NCI-H2196 treated with DMSO at 0.1 percent for 48 hours (cell line): ENCODE measurements around the gene SLC22A5.
"Not testable (repeated sequence)": the region's sequence is repeated elsewhere in the genome, so short reads cannot be mapped to it uniquely, and the experiment has no call there.

Experiments
- DNase-seq: peaks from one replicate; lab custom pipeline; 2025; ENCODE audit not compliant: unreplicated experiment; lab: John Stamatoyannopoulos, UW

SLC22A5 gene

DNA sequence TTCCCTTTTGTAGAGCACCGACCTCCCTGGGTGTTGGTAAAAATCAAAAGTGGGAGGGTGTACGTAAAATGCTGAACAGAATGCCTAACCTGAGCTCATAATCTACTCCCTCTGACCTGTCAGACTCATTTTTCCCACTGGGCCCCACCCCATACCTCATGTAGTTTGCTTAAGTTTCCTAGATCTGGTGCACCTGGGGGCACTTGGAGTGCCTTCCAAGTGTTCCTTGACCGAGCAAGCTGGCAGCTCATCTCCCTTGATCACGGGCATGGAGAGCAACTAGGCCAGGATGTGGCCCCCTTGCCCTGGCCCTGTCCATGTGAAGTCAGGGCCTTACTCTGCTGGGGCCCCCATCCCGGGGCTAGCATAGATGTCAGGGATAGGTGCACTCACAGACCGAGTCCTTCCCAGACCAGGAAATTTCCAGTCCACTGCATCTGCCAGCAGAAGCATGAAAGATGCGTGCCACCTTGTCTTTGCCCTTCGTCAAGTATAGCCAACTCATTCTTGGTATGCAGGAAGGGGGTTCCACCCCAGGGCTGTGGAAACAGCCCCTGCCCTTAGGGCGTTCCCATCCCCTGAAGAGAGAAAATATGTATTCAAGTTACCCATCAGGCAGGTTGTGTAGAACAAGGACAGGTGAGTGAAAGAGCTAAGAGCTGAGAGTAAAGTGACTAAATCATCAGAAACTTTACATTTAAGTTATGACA is 41.9 kb downstream of the SLC22A5 start:
- no peak for DNase-seq

GRCh38 chr5:132413567-132413966 is 44.1 kb downstream of the SLC22A5 start:
- no peak for DNase-seq

- DNase-seq = no peak
Measured at GRCh38 chr5:132414634-132415378, 45.3 kb downstream of the SLC22A5 start.

DNA sequence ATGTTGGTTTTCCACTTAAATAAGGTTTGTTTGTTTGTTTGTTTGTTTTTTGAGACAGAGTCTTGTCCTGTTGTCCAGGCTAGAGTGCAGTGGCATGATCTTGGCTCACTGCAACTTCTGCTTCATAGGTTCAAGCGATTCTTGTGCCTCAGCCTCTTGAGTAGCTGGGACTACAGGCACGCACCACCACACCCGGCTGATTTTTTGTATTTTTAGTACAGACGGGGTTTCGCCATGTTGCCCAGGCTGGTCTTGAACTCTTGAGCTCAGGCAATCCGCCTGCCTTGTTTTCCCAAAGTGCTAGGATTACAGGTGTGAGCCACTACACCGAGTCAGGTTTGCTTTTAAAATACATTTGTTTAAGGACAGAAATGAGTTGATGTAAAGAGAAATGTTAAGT is 46.0 kb downstream of the SLC22A5 start:
- not testable (repeated sequence) for DNase-seq

DNA sequence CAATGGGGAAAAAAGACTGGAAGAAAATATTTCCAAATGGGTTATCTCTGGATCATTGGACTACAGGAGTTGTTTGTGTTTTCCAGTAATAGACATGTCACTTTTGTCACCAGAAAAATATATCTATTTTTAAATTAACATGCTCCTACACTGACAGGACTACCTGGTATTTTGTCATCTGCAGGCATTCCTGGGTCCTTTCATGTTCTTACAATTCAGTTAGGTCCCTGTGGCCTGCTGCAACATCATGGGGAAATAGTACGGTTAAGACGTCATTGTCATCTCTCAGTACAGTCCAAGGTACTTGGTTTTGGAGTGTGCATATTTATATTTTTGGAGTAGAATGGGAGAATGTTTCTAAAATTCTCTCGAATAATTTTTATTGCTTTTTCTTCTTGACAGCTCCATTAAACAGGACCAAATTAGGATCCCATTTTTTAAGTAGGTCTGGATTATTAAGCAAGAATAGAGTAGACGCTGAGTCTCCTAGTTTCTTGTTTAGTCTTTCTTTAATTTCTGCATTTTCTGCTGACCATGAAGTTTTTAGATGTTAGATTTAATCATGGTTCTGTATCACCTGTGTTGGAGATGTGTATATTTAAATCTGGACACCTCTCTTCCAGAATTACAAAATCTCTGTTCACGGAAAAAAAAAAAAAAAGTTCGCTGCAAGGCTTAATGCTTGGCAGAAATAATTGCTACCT is 46.9 kb downstream of the SLC22A5 start:
- DNase-seq = no peak

- DNase-seq = no peak
Measured at GRCh38 chr5:132417010-132417439, 47.5 kb downstream of the SLC22A5 start.

GRCh38 chr5:132417461-132417860 is 48.0 kb downstream of the SLC22A5 start:
- DNase-seq = no peak

- no peak for DNase-seq
Measured at GRCh38 chr5:132417889-132418485, 48.5 kb downstream of the SLC22A5 start.

DNA sequence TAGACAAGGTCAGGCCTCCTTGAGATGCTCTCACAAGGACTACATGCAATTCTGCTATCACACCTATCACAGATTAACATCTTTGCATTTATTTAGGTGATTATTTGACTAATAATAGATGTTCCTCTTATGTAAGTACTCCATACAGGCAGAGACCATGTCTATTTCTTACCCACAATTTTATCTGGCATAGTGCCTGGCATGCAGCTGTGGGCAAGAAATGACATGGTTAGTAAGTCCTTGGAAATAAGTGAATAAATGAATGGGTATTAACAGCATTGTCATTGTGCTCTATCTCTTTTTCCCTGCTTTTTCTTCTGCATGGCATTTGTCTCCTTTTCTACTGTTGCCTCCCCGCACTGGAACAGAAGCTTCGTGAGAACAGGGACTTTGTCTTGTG is 49.4 kb downstream of the SLC22A5 start:
- DNase-seq = no peak

DNA sequence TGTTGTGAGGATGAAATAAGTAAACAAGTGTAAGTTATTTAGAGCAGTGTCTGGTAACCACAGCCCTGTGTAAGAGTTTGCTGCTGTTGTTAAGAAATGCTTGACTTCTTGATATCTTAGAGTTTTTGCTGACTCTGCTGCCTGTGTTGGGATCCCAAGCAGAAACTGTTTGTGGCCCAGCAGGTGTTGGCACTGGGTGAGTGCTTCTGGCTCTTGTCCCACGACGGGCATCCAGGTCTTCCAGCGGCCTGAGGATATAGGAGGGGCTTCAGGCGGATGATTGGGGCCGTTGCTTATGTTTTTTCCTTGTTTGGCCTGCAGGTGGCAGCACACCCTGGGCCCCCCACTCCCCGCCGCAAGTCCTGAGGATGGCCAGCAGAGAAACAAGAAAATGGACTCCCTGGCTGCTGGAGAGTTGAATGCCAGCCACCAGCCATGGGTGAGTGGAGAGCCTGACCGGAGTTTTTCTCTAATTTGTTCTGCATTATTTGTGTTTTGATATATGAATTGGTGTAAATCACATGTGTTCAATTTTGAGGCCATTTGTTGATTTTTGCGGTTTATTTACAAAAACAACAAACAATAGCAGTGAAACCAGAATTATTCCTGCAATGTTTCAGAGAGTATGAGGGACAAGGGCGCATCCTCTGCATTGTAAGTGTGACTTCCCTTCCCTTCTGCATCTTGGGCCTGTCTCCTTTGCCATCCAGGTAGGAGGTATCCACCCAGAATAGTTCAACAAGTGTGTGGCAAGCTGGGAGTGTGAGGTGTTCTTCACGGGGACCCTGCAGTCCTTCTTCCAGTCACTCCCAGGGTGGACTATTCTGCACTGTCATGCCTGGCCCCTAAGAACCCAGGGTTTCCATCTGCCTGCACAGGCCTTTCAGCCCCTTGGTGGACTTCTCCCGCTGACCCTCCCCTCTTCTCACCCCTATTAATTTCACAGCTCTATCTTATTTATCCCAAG is 50.3 kb downstream of the SLC22A5 start:
- DNase-seq = peak; percentile 76

- DNase-seq = no peak
Measured at GRCh38 chr5:132420706-132421272, 51.3 kb downstream of the SLC22A5 start.

- no peak for DNase-seq
Measured at GRCh38 chr5:132421462-132421861, 52.0 kb downstream of the SLC22A5 start.

DNA sequence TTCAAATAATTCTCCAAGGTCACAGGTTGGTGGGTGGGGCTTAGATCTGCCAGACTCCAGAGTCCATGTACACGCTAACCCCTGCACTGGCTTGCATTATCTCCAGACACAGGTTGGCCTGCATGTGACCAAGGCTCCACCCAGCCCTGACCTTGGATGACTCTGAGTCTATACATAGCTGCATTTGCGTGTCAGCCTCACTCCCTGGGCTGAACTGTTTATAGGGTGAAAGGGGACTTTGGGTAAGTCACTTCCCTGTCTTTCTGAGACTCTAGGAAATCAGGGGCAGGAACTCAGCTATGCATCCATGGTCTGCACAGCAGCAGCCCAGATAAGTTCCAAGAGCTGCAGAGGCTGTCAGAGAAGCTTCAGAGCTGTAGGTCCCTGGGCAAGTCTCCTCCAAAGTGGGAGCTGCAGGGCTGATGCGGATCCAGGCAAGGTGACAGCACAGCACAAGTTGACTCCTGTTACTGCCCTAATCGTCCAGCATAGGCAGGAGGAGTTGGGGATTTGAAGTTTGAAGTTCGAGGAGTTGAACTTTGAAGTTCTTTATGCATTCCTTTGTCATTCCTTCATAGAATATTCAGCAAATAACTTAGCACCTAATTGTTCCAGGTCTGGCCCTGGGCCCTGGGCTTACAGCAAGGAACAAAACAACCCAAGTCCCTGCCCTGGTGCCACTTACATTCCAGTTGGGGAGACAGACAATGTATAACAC is 53.4 kb downstream of the SLC22A5 start:
- no peak for DNase-seq

- DNase-seq = no peak
Measured at GRCh38 chr5:132423438-132423898, 54.0 kb downstream of the SLC22A5 start.

- no peak for DNase-seq
Measured at GRCh38 chr5:132424167-132424880, 54.8 kb downstream of the SLC22A5 start.

GRCh38 chr5:132425009-132425937 is 55.8 kb downstream of the SLC22A5 start:
- no peak for DNase-seq

DNA sequence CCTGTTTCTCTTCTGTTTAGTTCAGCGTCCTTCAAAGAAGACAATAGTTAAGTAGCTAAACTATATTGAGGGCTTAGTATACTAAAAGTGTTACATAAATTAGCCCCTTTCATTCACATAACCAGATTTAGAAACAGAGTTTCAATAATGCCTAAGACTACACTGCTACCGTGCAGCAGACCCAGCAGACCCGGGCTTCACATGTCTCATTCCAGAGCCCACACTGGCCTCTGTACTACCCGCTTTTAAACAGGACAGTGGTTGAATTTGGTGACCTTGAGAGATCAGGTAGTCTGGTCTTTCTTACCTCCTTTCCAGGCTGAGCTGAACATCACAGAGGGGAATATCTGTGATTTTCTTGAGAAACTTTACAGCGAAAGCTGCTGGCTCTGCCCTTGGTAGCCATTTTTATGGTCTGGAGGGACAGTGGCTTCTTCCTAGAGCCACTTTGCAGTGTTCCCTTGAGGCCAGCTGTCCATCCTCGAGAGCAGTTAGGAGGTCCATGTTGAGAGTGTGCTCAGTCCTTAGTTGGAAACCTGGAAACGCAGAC is 56.5 kb downstream of the SLC22A5 start:
- DNase-seq = no peak
